Measurements from ENCODE around the gene FARS2. TPM values are rescaled to one million over a fixed set of nuclear protein-coding genes. Genes with fewer than 3 reads are reported as not detected.

Gene FARS2
- total RNA-seq, 1 donor from 2014 or later, result 18.3 TPM

GRCh38 chr6:5261545-5262109 lies 314 bp downstream of the FARS2 start:
- intact Hi-C loops (cut with DNase I), result no loop called here
- no peak for DNase-seq
- H3K9me3 ChIP-seq, result no peaks in the 10 kb centered on the region
- no peak for TF ChIP-seq CTCF (IDR thresholded peaks at IDR 0.05)
- no peak for ATAC-seq
- no peaks in the 10 kb centered on the region for H3K27me3 ChIP-seq
- peak overlapping the region; percentile 99 for H3K27ac ChIP-seq
- peaks cover 13% of the 10 kb centered on the region for H3K4me1 ChIP-seq
- no peaks in the 10 kb centered on the region for H3K36me3 ChIP-seq
- H3K4me3 ChIP-seq, result peak overlapping the region; percentile 86

GRCh38 chr6:5266423-5266822 lies 5.1 kb downstream of the FARS2 start:
- Histone ChIP-seq H3K36me3 (no peaks in the 10 kb centered on the region), H3K27me3 (no peaks in the 10 kb centered on the region), H3K4me1 (peaks cover 6% of the 10 kb centered on the region), H3K4me3 (no peak overlapping the region), H3K9me3 (no peaks in the 10 kb centered on the region), H3K27ac (no peak overlapping the region)
- DNase-seq (no peak), ATAC-seq (no peak)
- TF ChIP-seq CTCF (IDR thresholded peaks at IDR 0.05), result no peak
- intact Hi-C loops (cut with DNase I), result no loop called here

GRCh38 chr6:5270093-5270680 lies 8.9 kb downstream of the FARS2 start:
- no peak overlapping the region for H3K27ac ChIP-seq
- H3K4me1 ChIP-seq, result no peaks in the 10 kb centered on the region
- ATAC-seq (no peak), DNase-seq (no peak)
- no peaks in the 10 kb centered on the region for H3K27me3 ChIP-seq
- no peaks in the 10 kb centered on the region for H3K36me3 ChIP-seq
- no peaks in the 10 kb centered on the region for H3K9me3 ChIP-seq
- intact Hi-C loops (cut with DNase I), result no loop called here
- no peak for TF ChIP-seq CTCF (IDR thresholded peaks at IDR 0.05)
- H3K4me3 ChIP-seq, result no peak overlapping the region

DNA sequence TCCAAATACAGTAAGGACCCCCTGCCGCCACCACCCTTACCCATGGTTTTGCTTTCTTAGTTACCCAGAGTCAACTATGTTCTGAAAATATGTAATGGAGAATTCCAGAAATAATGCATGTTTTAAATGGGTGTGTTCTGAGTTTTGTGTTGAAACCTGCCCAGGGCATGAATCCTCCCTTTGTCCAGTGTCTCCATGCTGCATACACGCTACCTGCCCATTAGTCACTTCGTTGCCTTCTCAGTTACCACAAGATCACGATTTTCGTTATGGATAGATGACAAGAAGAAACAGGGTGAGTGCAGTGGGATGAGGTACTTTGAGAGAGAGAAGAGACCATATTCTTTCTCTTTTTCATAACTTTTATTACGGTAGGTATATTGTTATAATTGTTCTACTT lies 10.6 kb downstream of the FARS2 start:
- Histone ChIP-seq H3K4me1 (no peaks in the 10 kb centered on the region), H3K27me3 (no peaks in the 10 kb centered on the region), H3K9me3 (no peaks in the 10 kb centered on the region), H3K36me3 (no peaks in the 10 kb centered on the region), H3K27ac (no peak overlapping the region), H3K4me3 (no peak overlapping the region)
- intact Hi-C loops (cut with DNase I), result no loop called here
- no peak for TF ChIP-seq CTCF (IDR thresholded peaks at IDR 0.05)
- ATAC-seq (no peak), DNase-seq (no peak)

- ATAC-seq, result no peak
- Histone ChIP-seq H3K9me3 (no peaks in the 10 kb centered on the region), H3K36me3 (no peaks in the 10 kb centered on the region), H3K27ac (no peak overlapping the region), H3K4me3 (no peak overlapping the region), H3K27me3 (no peaks in the 10 kb centered on the region), H3K4me1 (no peaks in the 10 kb centered on the region)
- intact Hi-C loops (cut with DNase I), result no loop called here
- TF ChIP-seq CTCF (IDR thresholded peaks at IDR 0.05), result no peak
- no peak for DNase-seq
Observed at GRCh38 chr6:5274231-5274630, 12.9 kb downstream of the FARS2 start.

DNA sequence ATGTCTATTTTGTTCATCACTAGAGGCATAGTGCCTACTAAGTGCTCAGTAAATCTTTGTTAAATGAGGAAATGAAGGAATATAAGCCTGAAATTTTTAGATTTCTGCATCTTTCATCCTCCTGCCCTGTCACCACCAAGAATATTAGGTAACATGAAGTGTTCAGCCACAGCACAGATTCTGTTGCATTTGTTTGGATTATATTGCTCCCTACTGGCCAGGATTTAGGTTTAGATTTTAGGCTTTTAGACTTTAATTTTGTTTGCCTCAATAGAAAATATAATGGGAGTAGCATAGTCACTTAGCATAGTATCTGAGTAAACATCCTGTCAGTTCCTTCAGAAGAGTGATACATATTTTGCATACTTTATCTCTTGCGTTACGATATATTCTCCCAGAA lies 14.2 kb downstream of the FARS2 start:
- no peak overlapping the region for H3K4me3 ChIP-seq
- peaks cover 1% of the 10 kb centered on the region for H3K4me1 ChIP-seq
- no peak overlapping the region for H3K27ac ChIP-seq
- no peak for TF ChIP-seq CTCF (IDR thresholded peaks at IDR 0.05)
- no peaks in the 10 kb centered on the region for H3K27me3 ChIP-seq
- H3K9me3 ChIP-seq, result no peaks in the 10 kb centered on the region
- ATAC-seq (no peak), DNase-seq (no peak)
- H3K36me3 ChIP-seq, result no peaks in the 10 kb centered on the region
- intact Hi-C loops (cut with DNase I), result no loop called here

Measured in upper lobe of right lung (tissue), 1 donor.